GM12878 (cell line): Measurements from ENCODE around the gene CCL14. TPM values are rescaled to one million over a fixed set of nuclear protein-coding genes. Genes with fewer than 3 reads are reported as not detected.

Experiments used
- ATAC-seq: fragments of 200-7000 bp; cut with Tn5 transposase; 3 replicates; pipeline ENCODE4 v1.9.1; 2020; ENCODE audit warnings: mild to moderate bottlenecking, moderate library complexity
- BruUV-seq: library from RNA; stranded (reverse); fragments of 400-500 nt; replicated peaks from 2 replicates; lab custom pipeline; 2021; lab: Mats Ljungman, UMichigan
- CTCF ChIA-PET: fragments of 300-600 bp; sonication (Branson Sonifier 250); formaldehyde crosslinking; extraction: SDS; loops from one replicate; lab custom pipeline; 2021; ENCODE audit warnings: inconsistent platforms; lab: Yijun Ruan, JAX
- POLR2A ChIA-PET: fragments of 350-600 bp; formaldehyde crosslinking; extraction: SDS; loops from one replicate; lab custom pipeline; 2021; ENCODE audit warnings: inconsistent platforms; lab: Charles Lee
- RAD21 ChIA-PET: fragments of 300-600 bp; sonication (Branson Sonifier 250); formaldehyde crosslinking; loops from one replicate; lab custom pipeline; 2023; ENCODE audit warnings: antibody characterized with exemption; ENCODE audit not compliant: unreplicated experiment; lab: Charles Lee
- SMC1A ChIA-PET: fragments of 300-600 bp; sonication (Branson Sonifier 250); formaldehyde crosslinking; loops from one replicate; lab custom pipeline; 2023; ENCODE audit not compliant: unreplicated experiment, uncharacterized antibody; lab: Charles Lee
- DNase-seq: peaks from one replicate; pipeline ENCODE4 v3.0.0-alpha.2; 2011; ENCODE audit warnings: low read depth, low spot score
- FAIRE-seq: peaks from 3 replicates; lab custom pipeline; 2011; peaks lifted over from hg19 to GRCh38; lab: Jason Lieb, UNC
- H2AFZ ChIP-seq: 2 replicates; pipeline ENCODE4 v1.6.0; 2011; ENCODE audit warnings: low read depth, low read length, control low read depth; ENCODE audit not compliant: control insufficient read depth
- H3K27ac ChIP-seq: 2 replicates; pipeline ENCODE4 v1.5.1; 2011; ENCODE audit warnings: control low read depth; ENCODE audit not compliant: control insufficient read depth, insufficient read depth
- H3K27me3 ChIP-seq, 2 experiments: replicated peaks in 1 of 2; 2 replicates each; pipeline versions ENCODE4 v1.6.0 to v1.6.1; 2011; ENCODE audit warnings: low read length in 1 of 2; ENCODE audit not compliant: control insufficient read depth in 2 of 2, insufficient read depth in 2 of 2
- H3K36me3 ChIP-seq, 2 experiments: 2 replicates each; pipeline ENCODE4 v1.5.1; 2011; ENCODE audit warnings: low read length in 1 of 2; ENCODE audit not compliant: control insufficient read depth in 2 of 2, insufficient read depth in 2 of 2
- H3K4me1 ChIP-seq: 2 replicates; pipeline ENCODE4 v1.6.1; 2011; ENCODE audit warnings: mild to moderate bottlenecking, low read length, moderate library complexity, mixed read lengths; ENCODE audit not compliant: control insufficient read depth, insufficient read depth
- H3K4me2 ChIP-seq: 2 replicates; pipeline ENCODE4 v1.6.0; 2011; ENCODE audit warnings: control low read depth; ENCODE audit not compliant: control insufficient read depth, insufficient read depth
- H3K4me3 ChIP-seq: fragments of 200-600 bp; sonication (generic); 2 replicates; pipeline ENCODE4 v1.5.1; 2016
- H3K79me2 ChIP-seq: 2 replicates; pipeline ENCODE4 v1.6.0; 2011; ENCODE audit warnings: low read length; ENCODE audit not compliant: control insufficient read depth, insufficient read depth
- H3K9ac ChIP-seq: 2 replicates; pipeline ENCODE4 v1.8.0; 2011; ENCODE audit warnings: low read length, control low read depth, mixed read lengths; ENCODE audit not compliant: control insufficient read depth, insufficient read depth
- H3K9me3 ChIP-seq: replicated peaks from 3 replicates; pipeline ENCODE4 v1.5.1; 2011; ENCODE audit warnings: mild to moderate bottlenecking, low read length; ENCODE audit not compliant: control insufficient read depth, insufficient read depth
- H4K20me1 ChIP-seq: 2 replicates; pipeline ENCODE4 v1.6.0; 2011; ENCODE audit not compliant: control insufficient read depth, insufficient read depth
- ATF3 ChIP-seq: IDR thresholded peaks from 2 replicates; pipeline ENCODE4 v1.6.1; 2011; ENCODE audit warnings: low read depth, mild to moderate bottlenecking, low read length, moderate library complexity, borderline replicate concordance; ENCODE audit errors: extremely low read depth
- CREB1 ChIP-seq: IDR thresholded peaks from 2 replicates; pipeline ENCODE4 v1.6.1; 2012; ENCODE audit warnings: low read depth, mild to moderate bottlenecking, inconsistent platforms
- E2F8 ChIP-seq: fragments of 450-650 bp; IDR thresholded peaks from 2 replicates; pipeline ENCODE4 v1.6.1; 2018; ENCODE audit warnings: mild to moderate bottlenecking, low read depth, moderate library complexity; ENCODE audit not compliant: partially characterized antibody
- EGR1 ChIP-seq, 2 experiments: IDR thresholded peaks; 1 replicate in 1 of 2; 2 replicates in 1 of 2; pipeline ENCODE4 v1.6.1; 2011 to 2012; ENCODE audit warnings: low read depth in 2 of 2, low read length in 2 of 2, borderline replicate concordance in 1 of 2, mild to moderate bottlenecking in 1 of 2, moderate library complexity in 1 of 2
- GATAD2B ChIP-seq: fragments of 450-650 bp; conservative IDR thresholded peaks from 2 replicates; pipeline ENCODE4 v1.6.1; 2017; ENCODE audit warnings: low read depth, mild to moderate bottlenecking, moderate library complexity
- NFYA ChIP-seq: IDR thresholded peaks from 2 replicates; pipeline ENCODE4 v1.6.1; 2011; ENCODE audit warnings: low read depth, mild to moderate bottlenecking, low read length, improper control_type of control experiment, borderline replicate concordance
- PML ChIP-seq: IDR thresholded peaks from 2 replicates; pipeline ENCODE4 v1.6.1; 2012; ENCODE audit warnings: low read length, inconsistent platforms
- REST ChIP-seq: IDR thresholded peaks from 2 replicates; pipeline ENCODE4 v1.6.1; 2012; ENCODE audit warnings: mild to moderate bottlenecking, low read depth, low read length
- TCF3 ChIP-seq: IDR thresholded peaks from 2 replicates; pipeline ENCODE4 v1.6.1; 2012; ENCODE audit warnings: low read depth, mild to moderate bottlenecking, low read length, borderline replicate concordance; ENCODE audit not compliant: insufficient read depth
- ZBTB40 ChIP-seq: fragments of 450-650 bp; IDR thresholded peaks from 2 replicates; pipeline ENCODE4 v1.6.1; 2016; ENCODE audit warnings: mild to moderate bottlenecking, moderate library complexity, borderline replicate concordance
- WGBS: methylation state at CpG from one replicate; pipeline ENCODE4 v1.1.6; 2016; ENCODE audit warnings: low lambda C conversion rate; ENCODE audit not compliant: insufficient replicate concordance, insufficient coverage; ENCODE audit errors: missing lambda C conversion rate; 5-methylcytosine and 5-hydroxymethylcytosine counted together
- in situ Hi-C: fragments of 300-500 bp; cut with MboI; formaldehyde crosslinking; loops from 9 replicates; pipeline ENCODE4 v1.14.3; 2018; ENCODE audit warnings: mixed read lengths
- intact Hi-C: fragments of 100-400 bp; cut with micrococcal nuclease; formaldehyde crosslinking; loops from one replicate; pipeline ENCODE4 v1.14.2; 2022; ENCODE audit not compliant: unreplicated experiment
- polyA plus RNA-seq, 11 experiments: library from polyadenylated mRNA; depleted of rRNA in 4 of 11; unstranded in 6 of 11; stranded (reverse) in 5 of 11; fragments of >200 nt; fragmentation: Nextera tagmentation in 4 of 11; fragmentation: Illumina TruSeq in 1 of 11; extraction: Ambion mirVana in 4 of 11; extraction: Trizol in 1 of 11; gene quantifications; 1 replicate in 1 of 11; 2 replicates in 10 of 11; pipeline versions ENCODE4 v1.2.1 to v1.2.3, GENCODE V29; 2011 to 2016; ENCODE audit warnings: inconsistent platforms in 2 of 11, missing spikeins in 2 of 11, low read depth in 1 of 11
- total RNA-seq, 4 experiments: library from RNA; depleted of rRNA in 3 of 4; stranded (reverse); fragments of >200 nt in 3 of 4; fragmentation: Illumina TruSeq in 1 of 4; extraction: Trizol in 1 of 4; gene quantifications; 2 replicates each; pipeline versions ENCODE4 v1.2.1 to v1.2.3, GENCODE V29; 2013 to 2021

CCL14 gene
- total and polyA plus RNA-seq, 10 of the 15 experiments (the other 5 are each of a cell fraction or from before 2014, with no cell fraction given), result not detected

GRCh38 chr17:35972535-35972934, 14.0 kb downstream of the CCL14 start (continued):
- TF ChIP-seq CREB1, result no peak
- TF ChIP-seq PML, result no peak
- no peak for TF ChIP-seq ZBTB40
- TF ChIP-seq NFYA, result no peak
- no peak for TF ChIP-seq TCF3

- WGBS, result 42% methylated on average over 1 of the region's 1 CpG
- SMC1A ChIA-PET, result interaction anchor here (1.2 to 17.2 kb wide), 7 partner anchors 10 to 178 kb away, joined by 4 to 485 read pairs (median 7); partner anchors contain the start of gene CCL3
- TF ChIP-seq REST, result no peak
- TF ChIP-seq E2F8, result no peak
- no peak for TF ChIP-seq EGR1 (IDR thresholded peaks at IDR 0.05; ENCODE audit: borderline replicate concordance in 1 of 2, low read depth in 2 of 2, low read length in 2 of 2)
- no peak for TF ChIP-seq GATAD2B
- no peak for TF ChIP-seq ATF3
Measured at GRCh38 chr17:35972066-35972465, 14.5 kb downstream of the CCL14 start.

More at GRCh38 chr17:35972066-35972465, 14.5 kb downstream of the CCL14 start:
- ChIA-PET RAD21 (interaction anchor here (1.4 to 17.2 kb wide), 4 partner anchors 9 to 183 kb away, joined by 3 to 342 read pairs (median 11); partner anchors contain the start of gene CCL16), CTCF (interaction anchor here (1.1 to 19.0 kb wide), 7 partner anchors 10 to 510 kb away, joined by 3 to 622 read pairs (median 24); partner anchors contain the start of genes CCL15 and CCL16), POLR2A (no interaction called here)
- no peaks in the 10 kb centered on the region for H3K27me3 ChIP-seq
- no peaks in the 10 kb centered on the region; the same call in 1 of the 2 replicates for H3K4me1 ChIP-seq
- H2AFZ ChIP-seq, result no peak overlapping the region
- ATAC-seq, result no peak
- H3K27ac ChIP-seq, result no peak overlapping the region
- no peaks in the 10 kb centered on the region for H3K79me2 ChIP-seq
- no peaks in the 10 kb centered on the region for H3K9me3 ChIP-seq
- H3K4me3 ChIP-seq, result no peak overlapping the region
- in situ Hi-C loops, result loop anchor here (5.0 kb wide), 3 partner anchors 100 to 515 kb away; partner anchors contain the start of gene ZNHIT3
- H3K36me3 ChIP-seq, result no peaks in the 10 kb centered on the region
- no peak overlapping the region for H3K9ac ChIP-seq
- DNase-seq, result no peak
- FAIRE-seq, result no peak
- no peak overlapping the region for H3K4me2 ChIP-seq
- no TSS peak for BruUV-seq
- H4K20me1 ChIP-seq, result no peaks in the 10 kb centered on the region
- intact Hi-C loops, result no loop called here
